WI38 (cell line): ENCODE data around the gene MACF1.
"Not testable (repeated sequence)": the region's sequence is repeated elsewhere in the genome, so short reads cannot be mapped to it uniquely, and the experiment has no call there.

Source experiments
- H3K4me3 ChIP-seq: 2 replicates; pipeline ENCODE4 v1.5.1; 2011; ENCODE audit warnings: low read depth, mild to moderate bottlenecking, control low read depth, low read length
- TF ChIP-seq, protein P1 (sequence below): IDR thresholded peaks from 2 replicates; pipeline ENCODE4 v1.5.1; 2012; ENCODE audit warnings: low read depth, mild to moderate bottlenecking, control low read depth, low read length

Gene MACF1

DNA sequence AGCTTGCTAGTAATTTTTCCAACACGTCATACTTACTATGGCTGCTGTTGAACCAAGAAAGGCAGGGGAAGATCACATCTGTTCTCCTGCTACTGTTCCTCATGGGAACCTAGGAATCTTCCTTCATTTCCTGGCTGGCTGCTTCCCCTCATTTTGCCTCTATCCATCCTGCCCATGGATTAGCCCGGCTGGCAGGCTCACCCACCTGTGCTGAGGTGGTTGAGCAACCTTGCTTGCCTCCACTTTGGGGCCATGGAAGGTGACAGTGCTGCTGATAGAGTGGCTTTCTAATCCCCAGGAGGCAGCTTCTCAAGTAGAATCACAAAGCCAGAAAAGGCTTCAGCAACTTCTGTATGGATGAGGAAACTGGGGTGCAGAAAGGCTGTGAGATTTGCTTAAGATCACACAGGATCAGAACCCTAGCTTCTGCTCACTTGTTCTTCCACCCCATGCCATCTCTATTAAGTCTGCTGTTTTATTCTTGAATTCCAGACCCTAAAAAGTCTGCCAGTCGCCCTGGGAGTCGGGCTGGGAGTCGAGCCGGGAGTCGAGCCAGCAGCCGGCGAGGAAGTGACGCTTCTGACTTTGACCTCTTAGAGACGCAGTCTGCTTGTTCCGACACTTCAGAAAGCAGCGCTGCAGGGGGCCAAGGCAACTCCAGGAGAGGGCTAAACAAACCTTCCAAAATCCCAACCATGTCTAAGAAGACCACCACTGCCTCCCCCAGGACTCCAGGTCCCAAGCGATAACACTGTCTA, 280.7 kb downstream of the MACF1 start:
- no peak overlapping the region for H3K4me3 ChIP-seq
- TF ChIP-seq, protein P1, sequence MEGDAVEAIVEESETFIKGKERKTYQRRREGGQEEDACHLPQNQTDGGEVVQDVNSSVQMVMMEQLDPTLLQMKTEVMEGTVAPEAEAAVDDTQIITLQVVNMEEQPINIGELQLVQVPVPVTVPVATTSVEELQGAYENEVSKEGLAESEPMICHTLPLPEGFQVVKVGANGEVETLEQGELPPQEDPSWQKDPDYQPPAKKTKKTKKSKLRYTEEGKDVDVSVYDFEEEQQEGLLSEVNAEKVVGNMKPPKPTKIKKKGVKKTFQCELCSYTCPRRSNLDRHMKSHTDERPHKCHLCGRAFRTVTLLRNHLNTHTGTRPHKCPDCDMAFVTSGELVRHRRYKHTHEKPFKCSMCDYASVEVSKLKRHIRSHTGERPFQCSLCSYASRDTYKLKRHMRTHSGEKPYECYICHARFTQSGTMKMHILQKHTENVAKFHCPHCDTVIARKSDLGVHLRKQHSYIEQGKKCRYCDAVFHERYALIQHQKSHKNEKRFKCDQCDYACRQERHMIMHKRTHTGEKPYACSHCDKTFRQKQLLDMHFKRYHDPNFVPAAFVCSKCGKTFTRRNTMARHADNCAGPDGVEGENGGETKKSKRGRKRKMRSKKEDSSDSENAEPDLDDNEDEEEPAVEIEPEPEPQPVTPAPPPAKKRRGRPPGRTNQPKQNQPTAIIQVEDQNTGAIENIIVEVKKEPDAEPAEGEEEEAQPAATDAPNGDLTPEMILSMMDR, result no peak

DNA sequence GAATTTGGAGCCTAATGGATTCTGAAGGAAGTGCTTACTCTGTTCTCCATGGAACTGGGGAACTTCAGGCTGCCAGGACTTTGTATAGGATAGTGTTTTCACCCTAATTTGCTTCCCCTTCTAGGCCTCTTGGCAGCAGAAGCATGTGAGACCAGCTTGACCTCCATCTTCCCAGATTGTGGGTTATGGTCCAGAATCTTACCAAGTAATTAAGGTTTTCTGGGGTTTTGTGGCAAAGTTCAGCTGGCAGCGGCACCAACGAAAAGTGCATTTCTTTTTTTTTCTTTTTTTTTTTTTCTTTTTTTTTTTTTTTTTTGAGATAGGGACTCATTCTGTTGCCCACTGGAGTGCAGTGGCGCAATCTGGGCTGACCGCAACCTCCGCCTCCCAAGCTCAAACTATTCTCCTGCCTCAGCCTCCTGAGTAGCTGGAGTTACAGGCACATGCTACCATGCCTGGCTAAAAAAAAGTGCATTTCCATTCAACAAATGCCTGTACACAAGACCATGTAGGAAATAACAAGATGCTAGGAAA, 283.6 kb downstream of the MACF1 start:
- TF ChIP-seq, protein P1, result no peak
- no peak overlapping the region for H3K4me3 ChIP-seq

DNA sequence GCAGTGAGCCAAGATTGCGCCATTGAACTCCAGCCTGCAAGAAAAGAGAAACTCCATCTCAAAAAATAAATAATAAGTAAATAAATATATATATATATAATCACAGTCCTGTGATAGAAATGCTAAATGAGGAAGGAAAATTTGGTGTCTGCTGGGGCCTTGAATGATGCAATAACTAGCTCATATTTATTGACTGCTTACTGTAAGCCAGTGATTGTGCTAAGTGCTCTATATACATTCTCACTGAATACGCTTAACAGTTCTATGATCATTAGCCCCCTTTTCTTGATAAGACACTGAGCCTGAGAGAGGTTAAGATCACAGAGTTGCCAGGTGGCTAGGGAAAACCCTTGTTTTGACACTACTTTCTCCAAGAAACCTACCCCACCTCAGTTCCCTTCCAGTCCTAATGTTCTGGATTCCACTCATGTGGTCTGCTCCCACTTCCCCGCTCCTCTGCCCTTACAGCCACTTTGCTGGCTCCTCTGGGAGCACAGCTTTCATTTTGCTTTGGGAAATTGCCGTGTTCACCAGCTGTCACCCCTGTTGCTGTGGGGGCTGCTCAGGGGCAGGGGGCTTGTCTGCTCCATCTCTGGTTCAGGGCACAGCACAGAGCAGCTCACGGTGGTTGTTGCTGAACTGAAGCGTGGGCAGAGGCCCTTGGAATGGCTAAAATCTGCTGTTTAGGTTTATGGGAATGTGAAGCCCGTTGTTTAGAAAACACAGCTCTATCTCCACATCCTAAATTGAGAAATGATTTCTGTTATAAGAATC, 284.5 kb downstream of the MACF1 start:
- TF ChIP-seq, protein P1, result no peak
- no peak overlapping the region for H3K4me3 ChIP-seq

DNA sequence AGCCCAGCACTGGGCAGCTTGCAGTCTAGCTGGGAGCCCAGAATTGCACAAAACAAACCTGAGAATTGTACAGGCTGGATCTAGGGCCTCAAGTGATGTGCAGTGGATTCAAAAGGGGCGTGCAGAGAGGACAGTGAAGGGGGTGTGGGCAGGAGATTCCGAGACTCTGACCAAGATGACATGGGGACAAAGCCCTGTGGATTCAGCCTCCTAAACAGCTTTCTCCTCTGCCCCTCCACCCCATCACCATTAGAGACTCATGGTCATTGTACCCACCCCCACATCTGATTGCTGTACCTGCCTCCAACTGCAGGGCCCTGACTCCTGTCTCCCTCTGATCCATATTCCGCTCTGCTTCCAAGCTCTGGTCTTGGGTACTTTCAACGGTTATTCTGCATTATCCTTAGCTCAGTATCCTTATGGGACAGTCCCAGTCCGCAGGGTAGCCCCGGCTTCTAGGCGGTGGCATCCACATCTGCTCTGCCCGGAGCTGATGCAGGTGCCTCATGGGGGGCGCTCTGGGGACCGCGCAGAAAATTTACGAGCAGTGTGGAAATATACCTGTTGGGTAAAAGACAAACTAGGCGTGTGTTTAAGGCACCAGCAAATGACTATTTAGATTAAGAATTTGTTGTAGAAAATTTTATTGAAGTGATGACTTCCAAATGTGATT, 285.2 kb downstream of the MACF1 start:
- TF ChIP-seq, protein P1, result no peak
- H3K4me3 ChIP-seq, result no peak overlapping the region

DNA sequence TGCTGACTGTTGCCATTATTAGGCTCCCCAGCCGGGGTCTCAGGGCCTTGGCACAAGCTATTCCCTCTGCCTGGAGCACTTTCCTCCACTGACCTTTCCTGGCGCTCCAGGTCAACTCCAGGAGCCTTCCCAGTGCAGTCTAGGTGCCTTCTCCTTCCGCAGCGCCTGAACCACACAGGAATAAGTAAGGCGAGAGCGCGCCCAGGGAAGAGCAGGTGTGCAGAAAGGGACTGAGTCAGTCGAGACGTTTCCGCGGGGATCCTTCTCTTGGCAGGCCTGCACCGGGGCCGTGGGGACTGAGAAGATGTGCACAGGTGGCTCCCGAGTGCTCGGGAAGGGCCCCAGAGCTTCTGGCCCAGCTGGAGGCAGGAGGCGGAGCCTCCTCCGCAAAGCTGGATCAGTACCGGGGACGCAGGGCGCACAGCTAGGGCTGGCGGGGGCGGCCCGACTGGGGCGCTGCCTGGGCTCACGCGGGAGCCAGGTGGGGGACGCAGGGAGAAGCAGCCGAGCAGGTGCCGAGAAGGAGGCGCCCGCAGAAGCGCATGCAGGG, 286.2 kb downstream of the MACF1 start:
- TF ChIP-seq, protein P1, result no peak
- H3K4me3 ChIP-seq, result peak overlapping the region; percentile 37

DNA sequence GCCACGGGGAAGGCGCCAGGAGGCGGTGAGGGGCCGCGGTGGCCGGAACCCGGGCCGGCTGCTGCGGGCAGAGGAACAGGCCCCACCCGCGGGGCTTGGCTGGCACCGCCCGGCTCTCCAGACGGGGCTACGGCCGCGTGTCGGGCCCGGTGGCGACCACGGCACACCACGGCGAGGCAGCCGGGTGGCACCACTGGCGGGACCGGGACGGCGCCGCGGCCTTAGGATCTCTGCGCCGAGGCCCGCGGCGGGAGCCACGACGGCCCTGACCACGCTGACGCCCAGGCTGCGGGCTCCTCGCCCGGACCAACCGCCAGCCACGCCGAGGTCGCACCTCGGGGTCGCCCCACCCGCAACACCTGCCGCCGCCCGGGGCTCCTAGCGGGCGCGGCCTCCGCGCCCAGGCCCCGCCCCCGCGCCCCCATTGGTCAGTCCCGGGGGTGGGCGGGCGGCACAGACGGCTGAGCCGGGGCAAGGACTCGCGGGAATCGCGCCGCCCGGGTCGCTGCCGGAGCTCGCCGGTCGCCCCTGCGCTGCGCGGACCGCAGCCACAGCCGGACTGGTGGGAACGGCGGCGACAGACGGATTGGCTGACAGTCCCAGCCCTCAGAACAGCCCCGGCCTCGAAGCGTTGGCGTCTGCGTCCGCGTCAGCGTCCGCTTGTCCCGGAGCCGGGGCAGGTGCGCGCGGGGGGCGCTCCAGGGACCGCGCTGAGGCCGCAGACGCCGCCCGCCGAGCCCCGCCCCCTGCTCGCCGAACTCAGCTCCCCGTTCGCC, 286.8 kb downstream of the MACF1 start, which contains the start of gene BMP8A:
TSS of gene BMP8A (plus strand) at position 491 of the 776 bp plus-strand sequence. CDS start 356 bp downstream, outside the sequence.
- TF ChIP-seq, protein P1, result no peak
- H3K4me3 ChIP-seq, result peak within 1 kb of the TSS; percentile 37

DNA sequence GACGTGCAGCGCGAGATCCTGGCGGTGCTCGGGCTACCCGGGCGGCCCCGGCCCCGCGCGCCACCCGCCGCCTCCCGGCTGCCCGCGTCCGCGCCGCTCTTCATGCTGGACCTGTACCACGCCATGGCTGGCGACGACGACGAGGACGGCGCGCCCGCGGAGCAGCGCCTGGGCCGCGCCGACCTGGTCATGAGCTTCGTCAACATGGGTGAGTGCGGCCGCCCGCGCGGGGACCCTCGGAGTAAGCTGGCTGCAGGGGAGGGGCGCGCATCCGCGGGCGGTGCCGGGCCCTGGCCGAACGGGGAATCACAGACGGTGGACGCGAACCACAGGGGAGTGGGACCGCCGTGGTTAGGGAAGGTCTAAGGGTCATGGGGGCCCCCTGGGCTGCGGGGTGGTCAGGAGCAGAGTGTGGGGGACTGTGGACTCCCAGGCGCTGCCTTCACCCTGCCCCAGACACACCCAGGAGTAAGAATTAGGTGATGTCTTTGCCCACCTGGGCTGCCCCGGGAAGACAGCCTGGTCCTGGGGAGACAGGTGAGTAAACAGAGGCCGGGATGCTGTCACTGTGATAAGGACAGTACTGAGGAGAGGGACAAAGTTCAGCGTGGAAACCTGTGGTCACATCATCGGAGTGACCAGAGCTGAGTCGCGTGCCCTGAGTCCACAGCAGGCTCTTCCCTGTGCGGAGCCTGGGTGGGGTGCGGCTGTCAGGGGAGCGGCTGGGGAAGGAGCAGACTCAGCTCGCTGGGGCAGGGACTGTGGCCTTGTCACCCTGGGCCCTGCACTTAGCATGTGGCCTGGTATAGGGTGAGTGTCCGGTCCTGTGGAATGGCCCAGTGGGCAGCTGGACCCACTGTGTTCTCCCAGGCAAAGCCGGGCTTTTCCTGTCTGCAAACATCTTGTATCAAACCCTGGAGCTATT, 287.9 kb downstream of the MACF1 start:
- H3K4me3 ChIP-seq, result not testable (repeated sequence)

DNA sequence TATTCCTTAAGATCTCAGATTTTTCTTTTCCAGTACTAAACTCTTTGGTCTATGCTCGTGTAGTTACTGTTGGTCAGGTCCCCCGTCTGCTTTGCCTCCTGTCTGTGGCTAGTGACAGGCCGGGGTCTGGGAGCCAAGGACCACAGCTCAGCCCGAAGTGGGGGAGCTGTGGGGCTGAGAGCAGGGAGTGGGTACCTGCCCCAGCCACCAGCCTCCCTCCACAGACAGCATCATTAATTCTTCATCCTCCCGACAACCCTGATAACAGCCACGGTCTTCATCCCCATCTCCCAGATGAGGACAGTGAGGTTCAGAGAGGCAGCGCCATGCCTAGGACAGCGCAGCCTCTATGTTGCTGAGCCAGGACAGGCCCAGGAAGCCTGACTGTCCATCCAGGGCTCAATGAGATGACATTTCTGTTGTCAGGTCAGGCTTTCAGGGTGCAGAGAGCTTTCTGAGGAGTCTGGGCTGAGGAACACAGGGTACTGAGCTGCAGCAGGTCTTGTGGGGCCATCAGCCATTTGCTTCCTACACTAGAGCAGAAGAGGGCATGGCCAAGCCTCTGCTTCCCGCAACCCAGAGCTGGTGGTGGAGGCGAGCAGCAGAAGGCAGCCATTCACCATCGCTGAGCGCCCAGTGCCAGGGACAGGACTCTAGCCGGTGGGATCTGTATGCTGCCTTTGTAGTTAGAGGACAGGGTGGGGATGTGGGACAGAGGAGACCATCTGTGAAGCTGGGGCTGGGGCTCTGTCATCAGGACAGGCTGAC, 288.7 kb downstream of the MACF1 start:
- not testable (repeated sequence) for H3K4me3 ChIP-seq
